ENCODE measurements around the gene KANSL1L.

DNA sequence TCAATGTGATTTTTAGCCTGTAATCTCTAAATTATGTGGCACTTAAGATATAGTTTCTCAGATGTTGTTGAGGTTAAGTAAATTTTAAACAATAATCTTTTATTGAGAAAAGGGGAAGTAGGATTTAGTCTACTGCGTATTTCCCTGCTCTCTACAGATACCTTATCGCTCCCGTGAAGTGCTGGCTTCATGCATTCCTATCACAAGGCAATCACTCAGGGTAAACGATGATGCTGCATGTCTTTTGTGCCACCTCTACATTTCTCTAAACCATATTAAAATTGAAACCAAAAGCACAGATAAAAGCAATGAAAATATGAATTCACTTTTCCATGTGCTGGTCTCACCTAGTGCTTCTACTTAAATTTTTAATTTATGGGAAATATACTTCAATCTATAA lies 183.2 kb downstream of the KANSL1L start:
- TF ChIP-seq EZH2 (IDR thresholded peaks at IDR 0.05; ENCODE audit: borderline replicate concordance), result no peak
- TF ChIP-seq, protein P1, sequence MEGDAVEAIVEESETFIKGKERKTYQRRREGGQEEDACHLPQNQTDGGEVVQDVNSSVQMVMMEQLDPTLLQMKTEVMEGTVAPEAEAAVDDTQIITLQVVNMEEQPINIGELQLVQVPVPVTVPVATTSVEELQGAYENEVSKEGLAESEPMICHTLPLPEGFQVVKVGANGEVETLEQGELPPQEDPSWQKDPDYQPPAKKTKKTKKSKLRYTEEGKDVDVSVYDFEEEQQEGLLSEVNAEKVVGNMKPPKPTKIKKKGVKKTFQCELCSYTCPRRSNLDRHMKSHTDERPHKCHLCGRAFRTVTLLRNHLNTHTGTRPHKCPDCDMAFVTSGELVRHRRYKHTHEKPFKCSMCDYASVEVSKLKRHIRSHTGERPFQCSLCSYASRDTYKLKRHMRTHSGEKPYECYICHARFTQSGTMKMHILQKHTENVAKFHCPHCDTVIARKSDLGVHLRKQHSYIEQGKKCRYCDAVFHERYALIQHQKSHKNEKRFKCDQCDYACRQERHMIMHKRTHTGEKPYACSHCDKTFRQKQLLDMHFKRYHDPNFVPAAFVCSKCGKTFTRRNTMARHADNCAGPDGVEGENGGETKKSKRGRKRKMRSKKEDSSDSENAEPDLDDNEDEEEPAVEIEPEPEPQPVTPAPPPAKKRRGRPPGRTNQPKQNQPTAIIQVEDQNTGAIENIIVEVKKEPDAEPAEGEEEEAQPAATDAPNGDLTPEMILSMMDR (IDR thresholded peaks at IDR 0.05; ENCODE audit: poor library complexity), result no peak
